GM12864 (cell line): ENCODE measurements around the gene KRI1.
"Not testable (repeated sequence)": the region's sequence is repeated elsewhere in the genome, so short reads cannot be mapped to it uniquely, and the experiment has no call there.

Experiments
- DNase-seq: peaks from one replicate; pipeline ENCODE4 v3.0.0-alpha.2; 2011; ENCODE audit warnings: low read depth
- H3K4me3 ChIP-seq: 2 replicates; pipeline ENCODE4 v1.5.1; 2011; ENCODE audit warnings: mild to moderate bottlenecking, low read depth, low read length, control low read depth
- CTCF ChIP-seq: IDR thresholded peaks from 2 replicates; pipeline ENCODE4 v1.5.1; 2011; ENCODE audit warnings: low read depth, mild to moderate bottlenecking, moderate library complexity, low read length, control low read depth, inconsistent platforms; ENCODE audit errors: missing control alignments

The KRI1 gene

GRCh38 chr19:10554760-10555609, 10.8 kb downstream of the KRI1 start:
- no peak for DNase-seq
- peak; percentile 23 for TF ChIP-seq CTCF
- no peak overlapping the region for H3K4me3 ChIP-seq

- no peak for TF ChIP-seq CTCF
- H3K4me3 ChIP-seq: no peak overlapping the region
- DNase-seq: no peak
Measured at GRCh38 chr19:10553943-10554381, 11.8 kb downstream of the KRI1 start.

- DNase-seq: no peak
- no peak overlapping the region for H3K4me3 ChIP-seq
- TF ChIP-seq CTCF: no peak
Measured at GRCh38 chr19:10553087-10553667, 12.6 kb downstream of the KRI1 start.

GRCh38 chr19:10552510-10553053, 13.2 kb downstream of the KRI1 start:
- H3K4me3 ChIP-seq: no peak overlapping the region
- no peak for DNase-seq
- TF ChIP-seq CTCF: no peak

- DNase-seq: no peak
- TF ChIP-seq CTCF: peak; percentile 14
- no peak overlapping the region for H3K4me3 ChIP-seq
Measured at GRCh38 chr19:10551698-10552301, 14.0 kb downstream of the KRI1 start.

- not testable (repeated sequence) for DNase-seq, H3K4me3 ChIP-seq
Measured at GRCh38 chr19:10551006-10551405, 14.8 kb downstream of the KRI1 start.

GRCh38 chr19:10550336-10550735, 15.5 kb downstream of the KRI1 start:
- DNase-seq: no peak
- no peak overlapping the region for H3K4me3 ChIP-seq
- no peak for TF ChIP-seq CTCF
